ENCODE results near the gene DGKZ.

- TF ChIP-seq, protein P1, sequence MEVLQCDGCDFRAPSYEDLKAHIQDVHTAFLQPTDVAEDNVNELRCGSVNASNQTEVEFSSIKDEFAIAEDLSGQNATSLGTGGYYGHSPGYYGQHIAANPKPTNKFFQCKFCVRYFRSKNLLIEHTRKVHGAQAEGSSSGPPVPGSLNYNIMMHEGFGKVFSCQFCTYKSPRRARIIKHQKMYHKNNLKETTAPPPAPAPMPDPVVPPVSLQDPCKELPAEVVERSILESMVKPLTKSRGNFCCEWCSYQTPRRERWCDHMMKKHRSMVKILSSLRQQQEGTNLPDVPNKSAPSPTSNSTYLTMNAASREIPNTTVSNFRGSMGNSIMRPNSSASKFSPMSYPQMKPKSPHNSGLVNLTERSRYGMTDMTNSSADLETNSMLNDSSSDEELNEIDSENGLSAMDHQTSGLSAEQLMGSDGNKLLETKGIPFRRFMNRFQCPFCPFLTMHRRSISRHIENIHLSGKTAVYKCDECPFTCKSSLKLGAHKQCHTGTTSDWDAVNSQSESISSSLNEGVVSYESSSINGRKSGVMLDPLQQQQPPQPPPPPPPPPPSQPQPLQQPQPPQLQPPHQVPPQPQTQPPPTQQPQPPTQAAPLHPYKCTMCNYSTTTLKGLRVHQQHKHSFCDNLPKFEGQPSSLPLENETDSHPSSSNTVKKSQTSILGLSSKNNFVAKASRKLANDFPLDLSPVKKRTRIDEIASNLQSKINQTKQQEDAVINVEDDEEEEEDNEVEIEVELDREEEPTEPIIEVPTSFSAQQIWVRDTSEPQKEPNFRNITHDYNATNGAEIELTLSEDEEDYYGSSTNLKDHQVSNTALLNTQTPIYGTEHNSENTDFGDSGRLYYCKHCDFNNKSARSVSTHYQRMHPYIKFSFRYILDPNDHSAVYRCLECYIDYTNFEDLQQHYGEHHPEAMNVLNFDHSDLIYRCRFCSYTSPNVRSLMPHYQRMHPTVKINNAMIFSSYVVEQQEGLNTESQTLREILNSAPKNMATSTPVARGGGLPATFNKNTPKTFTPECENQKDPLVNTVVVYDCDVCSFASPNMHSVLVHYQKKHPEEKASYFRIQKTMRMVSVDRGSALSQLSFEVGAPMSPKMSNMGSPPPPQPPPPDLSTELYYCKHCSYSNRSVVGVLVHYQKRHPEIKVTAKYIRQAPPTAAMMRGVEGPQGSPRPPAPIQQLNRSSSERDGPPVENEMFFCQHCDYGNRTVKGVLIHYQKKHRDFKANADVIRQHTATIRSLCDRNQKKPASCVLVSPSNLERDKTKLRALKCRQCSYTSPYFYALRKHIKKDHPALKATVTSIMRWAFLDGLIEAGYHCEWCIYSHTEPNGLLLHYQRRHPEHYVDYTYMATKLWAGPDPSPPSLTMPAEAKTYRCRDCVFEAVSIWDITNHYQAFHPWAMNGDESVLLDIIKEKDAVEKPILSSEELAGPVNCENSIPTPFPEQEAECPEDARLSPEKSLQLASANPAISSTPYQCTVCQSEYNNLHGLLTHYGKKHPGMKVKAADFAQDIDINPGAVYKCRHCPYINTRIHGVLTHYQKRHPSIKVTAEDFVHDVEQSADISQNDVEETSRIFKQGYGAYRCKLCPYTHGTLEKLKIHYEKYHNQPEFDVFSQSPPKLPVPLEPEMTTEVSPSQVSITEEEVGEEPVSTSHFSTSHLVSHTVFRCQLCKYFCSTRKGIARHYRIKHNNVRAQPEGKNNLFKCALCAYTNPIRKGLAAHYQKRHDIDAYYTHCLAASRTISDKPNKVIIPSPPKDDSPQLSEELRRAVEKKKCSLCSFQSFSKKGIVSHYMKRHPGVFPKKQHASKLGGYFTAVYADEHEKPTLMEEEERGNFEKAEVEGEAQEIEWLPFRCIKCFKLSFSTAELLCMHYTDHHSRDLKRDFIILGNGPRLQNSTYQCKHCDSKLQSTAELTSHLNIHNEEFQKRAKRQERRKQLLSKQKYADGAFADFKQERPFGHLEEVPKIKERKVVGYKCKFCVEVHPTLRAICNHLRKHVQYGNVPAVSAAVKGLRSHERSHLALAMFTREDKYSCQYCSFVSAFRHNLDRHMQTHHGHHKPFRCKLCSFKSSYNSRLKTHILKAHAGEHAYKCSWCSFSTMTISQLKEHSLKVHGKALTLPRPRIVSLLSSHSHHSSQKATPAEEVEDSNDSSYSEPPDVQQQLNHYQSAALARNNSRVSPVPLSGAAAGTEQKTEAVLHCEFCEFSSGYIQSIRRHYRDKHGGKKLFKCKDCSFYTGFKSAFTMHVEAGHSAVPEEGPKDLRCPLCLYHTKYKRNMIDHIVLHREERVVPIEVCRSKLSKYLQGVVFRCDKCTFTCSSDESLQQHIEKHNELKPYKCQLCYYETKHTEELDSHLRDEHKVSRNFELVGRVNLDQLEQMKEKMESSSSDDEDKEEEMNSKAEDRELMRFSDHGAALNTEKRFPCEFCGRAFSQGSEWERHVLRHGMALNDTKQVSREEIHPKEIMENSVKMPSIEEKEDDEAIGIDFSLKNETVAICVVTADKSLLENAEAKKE (CRISPR knock-in tag; IDR thresholded peaks at IDR 0.05) = no peak
- TF ChIP-seq EZH2 (IDR thresholded peaks at IDR 0.05; ENCODE audit: low read depth, unreplicated experiment) (no peak), CTCF (conservative IDR thresholded peaks at IDR 0.05; ENCODE audit: low read depth in 2 of 2) (no peak), POLR2AphosphoS5 (IDR thresholded peaks at IDR 0.05; ENCODE audit: low read depth) (no peak), NANOG (IDR thresholded peaks at IDR 0.05; ENCODE audit: borderline replicate concordance) (no peak), EZH2phosphoT487 (IDR thresholded peaks at IDR 0.05; ENCODE audit: unreplicated experiment) (no peak), STAT1 (IDR thresholded peaks at IDR 0.05; ENCODE audit: unreplicated experiment) (no peak), CREB1 (CRISPR knock-in tag; IDR thresholded peaks at IDR 0.05; ENCODE audit: low read depth) (no peak), JUNB (IDR thresholded peaks at IDR 0.05; ENCODE audit: unreplicated experiment) (no peak)
- TF ChIP-seq, protein P2, sequence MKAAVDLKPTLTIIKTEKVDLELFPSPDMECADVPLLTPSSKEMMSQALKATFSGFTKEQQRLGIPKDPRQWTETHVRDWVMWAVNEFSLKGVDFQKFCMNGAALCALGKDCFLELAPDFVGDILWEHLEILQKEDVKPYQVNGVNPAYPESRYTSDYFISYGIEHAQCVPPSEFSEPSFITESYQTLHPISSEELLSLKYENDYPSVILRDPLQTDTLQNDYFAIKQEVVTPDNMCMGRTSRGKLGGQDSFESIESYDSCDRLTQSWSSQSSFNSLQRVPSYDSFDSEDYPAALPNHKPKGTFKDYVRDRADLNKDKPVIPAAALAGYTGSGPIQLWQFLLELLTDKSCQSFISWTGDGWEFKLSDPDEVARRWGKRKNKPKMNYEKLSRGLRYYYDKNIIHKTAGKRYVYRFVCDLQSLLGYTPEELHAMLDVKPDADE (IDR thresholded peaks at IDR 0.05) = no peak
- TF ChIP-seq, protein P3, sequence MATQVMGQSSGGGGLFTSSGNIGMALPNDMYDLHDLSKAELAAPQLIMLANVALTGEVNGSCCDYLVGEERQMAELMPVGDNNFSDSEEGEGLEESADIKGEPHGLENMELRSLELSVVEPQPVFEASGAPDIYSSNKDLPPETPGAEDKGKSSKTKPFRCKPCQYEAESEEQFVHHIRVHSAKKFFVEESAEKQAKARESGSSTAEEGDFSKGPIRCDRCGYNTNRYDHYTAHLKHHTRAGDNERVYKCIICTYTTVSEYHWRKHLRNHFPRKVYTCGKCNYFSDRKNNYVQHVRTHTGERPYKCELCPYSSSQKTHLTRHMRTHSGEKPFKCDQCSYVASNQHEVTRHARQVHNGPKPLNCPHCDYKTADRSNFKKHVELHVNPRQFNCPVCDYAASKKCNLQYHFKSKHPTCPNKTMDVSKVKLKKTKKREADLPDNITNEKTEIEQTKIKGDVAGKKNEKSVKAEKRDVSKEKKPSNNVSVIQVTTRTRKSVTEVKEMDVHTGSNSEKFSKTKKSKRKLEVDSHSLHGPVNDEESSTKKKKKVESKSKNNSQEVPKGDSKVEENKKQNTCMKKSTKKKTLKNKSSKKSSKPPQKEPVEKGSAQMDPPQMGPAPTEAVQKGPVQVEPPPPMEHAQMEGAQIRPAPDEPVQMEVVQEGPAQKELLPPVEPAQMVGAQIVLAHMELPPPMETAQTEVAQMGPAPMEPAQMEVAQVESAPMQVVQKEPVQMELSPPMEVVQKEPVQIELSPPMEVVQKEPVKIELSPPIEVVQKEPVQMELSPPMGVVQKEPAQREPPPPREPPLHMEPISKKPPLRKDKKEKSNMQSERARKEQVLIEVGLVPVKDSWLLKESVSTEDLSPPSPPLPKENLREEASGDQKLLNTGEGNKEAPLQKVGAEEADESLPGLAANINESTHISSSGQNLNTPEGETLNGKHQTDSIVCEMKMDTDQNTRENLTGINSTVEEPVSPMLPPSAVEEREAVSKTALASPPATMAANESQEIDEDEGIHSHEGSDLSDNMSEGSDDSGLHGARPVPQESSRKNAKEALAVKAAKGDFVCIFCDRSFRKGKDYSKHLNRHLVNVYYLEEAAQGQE (IDR thresholded peaks at IDR 0.05; ENCODE audit: unreplicated experiment) = no peak
Measured at GRCh38 chr11:46393231-46393616, 46.0 kb downstream of the DGKZ start.

Data from GM23338 (cell line).